ENCODE measurements around the gene PPM1H.

PPM1H gene

GRCh38 chr12:62698701-62699101 lies 236.2 kb downstream of the PPM1H start:
- TF ChIP-seq, protein P1, sequence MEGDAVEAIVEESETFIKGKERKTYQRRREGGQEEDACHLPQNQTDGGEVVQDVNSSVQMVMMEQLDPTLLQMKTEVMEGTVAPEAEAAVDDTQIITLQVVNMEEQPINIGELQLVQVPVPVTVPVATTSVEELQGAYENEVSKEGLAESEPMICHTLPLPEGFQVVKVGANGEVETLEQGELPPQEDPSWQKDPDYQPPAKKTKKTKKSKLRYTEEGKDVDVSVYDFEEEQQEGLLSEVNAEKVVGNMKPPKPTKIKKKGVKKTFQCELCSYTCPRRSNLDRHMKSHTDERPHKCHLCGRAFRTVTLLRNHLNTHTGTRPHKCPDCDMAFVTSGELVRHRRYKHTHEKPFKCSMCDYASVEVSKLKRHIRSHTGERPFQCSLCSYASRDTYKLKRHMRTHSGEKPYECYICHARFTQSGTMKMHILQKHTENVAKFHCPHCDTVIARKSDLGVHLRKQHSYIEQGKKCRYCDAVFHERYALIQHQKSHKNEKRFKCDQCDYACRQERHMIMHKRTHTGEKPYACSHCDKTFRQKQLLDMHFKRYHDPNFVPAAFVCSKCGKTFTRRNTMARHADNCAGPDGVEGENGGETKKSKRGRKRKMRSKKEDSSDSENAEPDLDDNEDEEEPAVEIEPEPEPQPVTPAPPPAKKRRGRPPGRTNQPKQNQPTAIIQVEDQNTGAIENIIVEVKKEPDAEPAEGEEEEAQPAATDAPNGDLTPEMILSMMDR (IDR thresholded peaks at IDR 0.05; ENCODE audit: low read depth, low read length) = no peak
- DNase-seq (ENCODE audit: extremely low read depth, low read depth) = no peak

GRCh38 chr12:62697893-62698292 lies 237.1 kb downstream of the PPM1H start:
- DNase-seq (ENCODE audit: extremely low read depth, low read depth) = no peak
- TF ChIP-seq, protein P1 (IDR thresholded peaks at IDR 0.05; ENCODE audit: low read depth, low read length) = no peak

DNA sequence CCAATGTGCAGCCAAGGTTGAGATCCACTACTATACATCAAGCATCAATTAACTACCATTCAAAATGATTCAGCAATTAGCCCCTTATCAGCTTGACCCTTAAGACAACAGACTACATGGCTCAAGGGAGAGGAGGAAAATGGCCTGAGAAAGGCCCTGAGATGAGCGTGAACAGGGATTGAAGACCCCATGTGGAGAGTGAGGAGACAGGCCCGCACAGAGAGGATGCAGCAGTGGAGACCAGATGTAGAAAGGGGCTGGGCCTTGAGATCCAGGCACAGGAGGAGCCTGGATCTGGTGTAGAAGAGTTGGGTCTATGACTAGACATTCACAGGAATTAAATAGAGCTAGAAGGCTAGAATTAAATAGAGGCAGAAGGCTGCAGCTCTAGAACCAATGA lies 239.3 kb downstream of the PPM1H start:
- no peak for DNase-seq (ENCODE audit: extremely low read depth, low read depth)

DNA sequence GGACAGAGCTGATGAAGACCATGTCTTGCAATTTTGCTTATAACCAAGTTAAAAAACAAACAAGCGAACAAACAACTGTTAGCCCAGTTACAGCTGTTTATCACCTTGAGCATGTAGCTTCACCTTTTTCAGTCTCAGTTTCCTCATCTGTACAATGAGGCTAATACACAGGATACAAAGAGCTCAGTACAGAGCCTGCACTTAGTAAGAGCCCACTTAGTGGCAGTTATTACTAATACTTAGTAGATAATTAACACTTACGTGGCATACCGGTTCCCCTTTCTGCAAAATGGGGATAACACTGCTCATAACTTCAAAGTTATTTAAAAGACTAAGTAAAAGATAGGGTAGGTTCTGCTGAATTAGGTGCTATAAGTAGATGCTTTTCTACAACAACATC lies 240.3 kb downstream of the PPM1H start:
- TF ChIP-seq, protein P1 (IDR thresholded peaks at IDR 0.05; ENCODE audit: low read depth, low read length) = no peak

More for the DNA sequence above, 239.3 kb downstream of the PPM1H start:
- TF ChIP-seq, protein P1 (IDR thresholded peaks at IDR 0.05; ENCODE audit: low read depth, low read length) = no peak

DNA sequence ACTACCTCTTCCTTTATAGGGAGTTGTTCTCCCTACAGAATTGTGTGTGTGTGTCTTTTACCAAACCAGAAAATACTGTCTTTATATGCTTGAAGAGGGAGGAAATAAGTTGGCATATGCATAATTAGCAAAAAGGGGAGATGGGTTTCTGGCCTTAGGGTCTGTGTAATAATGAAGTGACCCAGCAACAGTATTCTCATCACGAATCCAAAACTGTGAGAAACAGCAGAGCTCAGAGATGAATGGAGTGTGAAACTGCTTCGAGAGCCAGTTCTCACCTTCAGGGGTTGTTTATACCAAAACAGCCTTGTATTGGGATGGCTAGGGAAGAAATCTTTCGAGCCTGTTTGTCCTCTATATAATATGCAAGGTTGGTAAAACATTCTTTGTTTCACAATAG lies 240.8 kb downstream of the PPM1H start:
- no peak for DNase-seq (ENCODE audit: extremely low read depth, low read depth)
- TF ChIP-seq, protein P1 (IDR thresholded peaks at IDR 0.05; ENCODE audit: low read depth, low read length) = no peak

More for the DNA sequence above, 240.3 kb downstream of the PPM1H start:
- DNase-seq (ENCODE audit: extremely low read depth, low read depth) = no peak

- TF ChIP-seq, protein P1 (IDR thresholded peaks at IDR 0.05; ENCODE audit: low read depth, low read length) = no peak
- DNase-seq (ENCODE audit: extremely low read depth, low read depth) = no peak
These were observed 241.4 kb downstream of the PPM1H start for GRCh38 chr12:62693376-62694050.

DNA sequence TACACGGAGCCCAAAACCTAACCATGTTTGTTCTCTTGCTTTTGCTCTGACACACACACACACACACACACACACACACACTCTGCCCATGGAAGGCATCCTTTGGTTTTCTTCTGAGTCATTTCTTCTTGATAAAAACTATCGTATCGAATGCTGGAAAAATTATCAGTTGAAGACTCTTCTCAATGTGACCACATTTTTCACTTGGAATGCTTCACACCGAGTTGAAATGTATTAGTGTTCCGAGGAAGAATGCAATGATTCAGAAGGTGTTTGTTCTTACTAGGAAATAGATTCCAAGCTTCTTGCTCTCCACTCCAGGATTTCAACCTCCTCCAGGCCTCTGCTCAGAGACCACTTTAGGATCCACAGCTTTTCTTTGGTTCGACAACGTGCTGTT lies 242.1 kb downstream of the PPM1H start:
- DNase-seq (ENCODE audit: extremely low read depth, low read depth) = no peak
- TF ChIP-seq, protein P1 (IDR thresholded peaks at IDR 0.05; ENCODE audit: low read depth, low read length) = no peak

Data from AG09319 (cell line).